GM21515 (cell line): ENCODE measurements around the gene KLK15.
"Not testable (repeated sequence)": the region's sequence is repeated elsewhere in the genome, so short reads cannot be mapped to it uniquely, and the experiment has no call there.

ENCODE experiments used
- ATAC-seq: cut with Tn5 transposase; IDR thresholded peaks from one replicate; pipeline ENCODE4 v1.9.1; 2021; ENCODE audit not compliant: unreplicated experiment

Gene KLK15

DNA sequence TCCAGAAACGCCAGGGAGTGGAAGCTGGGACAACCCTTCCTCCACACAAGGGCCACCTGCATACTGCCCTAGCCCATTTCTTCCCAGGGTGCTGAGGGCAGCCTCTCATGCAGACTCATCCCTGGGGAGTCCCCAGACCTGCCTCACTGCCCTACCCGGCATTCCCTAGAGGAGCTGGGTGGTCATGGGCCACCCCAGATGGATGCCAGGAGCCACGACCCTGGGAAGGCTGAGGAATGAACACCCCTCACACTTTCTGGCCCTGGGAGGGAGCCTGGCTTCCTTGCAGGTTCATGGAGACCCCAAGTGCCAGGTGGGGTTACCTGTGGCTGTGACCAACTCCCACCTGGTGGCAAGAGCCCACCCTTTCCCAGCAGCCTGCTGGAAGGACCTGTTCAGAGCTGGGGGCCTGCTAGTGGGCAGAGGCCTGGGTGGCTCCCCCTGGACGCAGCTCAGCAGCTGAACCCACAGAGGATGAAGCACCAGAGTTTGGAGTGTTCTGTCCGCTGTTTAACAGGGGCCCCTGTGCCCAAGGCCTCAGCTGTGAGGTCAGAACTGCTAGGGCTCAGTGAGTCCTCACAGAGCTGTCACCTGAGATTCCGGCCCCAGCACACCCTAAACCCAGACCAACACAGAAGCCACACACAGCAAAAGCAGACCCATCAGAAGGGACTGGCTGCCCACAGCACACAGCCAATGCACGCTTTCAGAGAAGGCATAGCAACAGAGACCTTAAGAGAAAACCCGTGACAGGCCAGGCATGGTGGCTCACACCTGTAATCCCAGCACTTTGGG lies 36.5 kb downstream of the KLK15 start:
- no peak for ATAC-seq

GRCh38 chr19:50796128-50796633 lies 37.2 kb downstream of the KLK15 start:
- ATAC-seq: no peak

DNA sequence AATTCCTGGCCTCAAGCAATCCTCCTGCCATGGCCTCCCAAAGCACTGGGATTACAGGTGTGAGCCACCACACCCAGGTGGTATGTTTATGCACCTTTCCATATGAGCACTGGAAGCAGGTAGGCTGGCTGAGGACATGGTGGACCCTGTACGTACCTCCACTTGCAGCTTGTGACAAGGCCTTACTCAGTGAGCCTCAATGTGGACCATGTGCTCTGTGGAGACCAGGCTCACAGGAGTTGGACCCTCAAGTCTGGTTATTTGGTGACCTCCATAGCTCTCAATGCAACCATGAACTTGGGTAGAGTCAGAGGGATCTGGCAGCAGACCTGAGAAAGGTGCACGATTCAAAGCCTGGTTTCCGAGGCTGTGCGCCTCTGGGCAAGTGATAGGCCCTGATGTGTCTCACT lies 37.7 kb downstream of the KLK15 start:
- no peak for ATAC-seq

DNA sequence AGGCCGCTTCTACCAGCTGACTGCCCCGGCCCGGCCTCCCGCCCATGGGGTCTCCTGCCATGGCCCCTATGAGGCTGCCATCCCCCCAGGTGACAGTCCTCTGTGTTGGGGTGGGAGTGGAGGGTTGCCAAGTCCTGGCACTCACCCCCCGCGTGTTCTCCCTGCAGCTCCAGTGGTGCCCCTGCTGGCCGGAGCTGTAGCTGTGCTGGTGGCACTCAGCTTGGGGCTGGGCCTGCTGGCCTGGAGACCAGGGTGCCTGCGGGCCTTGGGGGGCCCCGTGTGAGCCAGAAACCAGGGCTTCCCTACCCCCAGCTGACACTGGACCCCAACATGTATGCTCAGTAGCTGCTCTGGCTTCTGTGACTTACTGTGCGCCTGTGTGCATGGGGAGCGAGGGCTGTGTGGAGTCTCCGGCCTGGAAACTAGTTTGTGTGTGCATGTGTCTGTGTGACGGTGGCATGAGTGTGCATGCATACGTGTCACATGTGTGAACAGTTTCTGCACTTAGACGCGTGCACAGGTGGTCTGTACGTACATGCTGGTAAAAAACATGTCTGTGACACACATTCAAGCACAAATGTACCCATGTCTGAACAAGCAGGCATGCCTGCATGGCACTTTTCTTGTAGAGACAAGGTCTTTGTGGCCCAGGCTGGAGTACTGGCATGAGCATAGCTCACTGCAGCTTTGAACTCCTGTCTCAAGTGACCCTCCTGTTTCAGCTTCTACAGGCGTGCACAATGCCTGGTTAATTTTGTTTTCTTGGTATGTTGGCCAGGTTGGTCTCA lies 38.3 kb downstream of the KLK15 start:
- no peak for ATAC-seq

- no peak for ATAC-seq
Measured at GRCh38 chr19:50794074-50794875, 39.1 kb downstream of the KLK15 start.

DNA sequence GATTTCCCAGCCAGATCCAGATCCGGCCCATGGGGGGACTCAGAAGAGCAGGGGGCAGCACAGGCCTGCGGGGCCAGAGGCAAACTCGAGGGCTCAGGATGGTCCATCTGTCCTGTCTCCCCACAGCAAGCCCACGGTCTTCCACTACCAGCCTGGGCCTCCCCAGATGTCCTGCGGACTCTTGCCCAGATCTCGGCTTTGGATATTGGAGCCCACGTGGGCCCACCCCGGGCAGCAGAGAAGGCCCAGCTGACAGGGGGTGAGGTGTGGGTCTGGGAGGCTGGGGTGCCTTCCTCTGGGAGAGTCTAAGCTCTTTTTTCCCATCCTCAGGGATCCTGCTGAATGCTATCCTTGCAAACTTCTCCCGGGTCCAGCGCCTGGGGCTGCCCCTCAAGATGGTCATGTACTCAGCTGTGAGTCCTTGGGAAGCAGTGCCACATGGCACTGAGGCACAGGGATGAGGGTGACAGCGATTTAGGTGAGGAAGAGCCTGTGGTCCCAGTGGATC lies 39.8 kb downstream of the KLK15 start:
- ATAC-seq: no peak

GRCh38 chr19:50792272-50793250 lies 40.8 kb downstream of the KLK15 start:
- ATAC-seq: no peak

DNA sequence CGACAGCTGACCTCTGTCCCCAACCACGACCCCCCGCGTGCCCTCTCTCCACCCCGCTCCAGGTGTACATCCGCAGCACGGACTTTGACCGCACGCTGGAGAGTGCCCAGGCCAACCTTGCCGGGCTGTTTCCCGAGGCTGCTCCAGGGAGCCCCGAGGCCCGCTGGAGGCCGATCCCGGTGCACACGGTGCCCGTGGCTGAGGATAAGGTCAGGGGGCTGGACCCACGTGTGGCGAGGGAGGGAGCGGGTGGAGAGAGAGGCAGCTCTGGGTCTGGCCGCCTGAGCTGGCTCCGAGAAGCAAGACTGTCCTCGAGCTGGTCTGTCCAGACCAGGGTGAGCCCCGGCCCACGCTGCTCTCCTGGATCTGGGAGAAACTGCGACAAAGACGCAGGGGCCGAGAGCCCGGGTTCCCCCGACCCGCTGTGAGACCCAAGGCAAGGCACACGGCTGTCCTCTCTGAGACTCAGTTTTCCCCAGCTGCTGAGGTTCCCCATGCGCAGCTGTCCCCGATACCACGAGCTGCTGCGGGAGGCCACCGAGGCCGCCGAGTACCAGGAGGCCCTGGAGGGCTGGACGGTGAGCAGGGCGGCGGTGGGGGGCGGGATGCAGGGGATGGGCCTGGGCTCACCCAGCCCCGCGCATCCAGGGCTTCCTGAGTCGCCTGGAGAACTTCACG lies 41.6 kb downstream of the KLK15 start:
- no peak for ATAC-seq

GRCh38 chr19:50790922-50791467 lies 42.4 kb downstream of the KLK15 start:
- no peak for ATAC-seq

GRCh38 chr19:50790396-50790795 lies 43.0 kb downstream of the KLK15 start, which contains the start of gene ACP4:
TSS of gene ACP4 (plus strand) at chr19:50790415. CDS start at chr19:50790415, 0 bp downstream.
- ATAC-seq: no peak

- ATAC-seq: no peak
Measured at GRCh38 chr19:50785329-50785728, 48.0 kb downstream of the KLK15 start.

- ATAC-seq: no peak
Measured at GRCh38 chr19:50784710-50785109, 48.7 kb downstream of the KLK15 start.

- not testable (repeated sequence) for ATAC-seq
Measured at GRCh38 chr19:50783848-50784152, 49.6 kb downstream of the KLK15 start.

DNA sequence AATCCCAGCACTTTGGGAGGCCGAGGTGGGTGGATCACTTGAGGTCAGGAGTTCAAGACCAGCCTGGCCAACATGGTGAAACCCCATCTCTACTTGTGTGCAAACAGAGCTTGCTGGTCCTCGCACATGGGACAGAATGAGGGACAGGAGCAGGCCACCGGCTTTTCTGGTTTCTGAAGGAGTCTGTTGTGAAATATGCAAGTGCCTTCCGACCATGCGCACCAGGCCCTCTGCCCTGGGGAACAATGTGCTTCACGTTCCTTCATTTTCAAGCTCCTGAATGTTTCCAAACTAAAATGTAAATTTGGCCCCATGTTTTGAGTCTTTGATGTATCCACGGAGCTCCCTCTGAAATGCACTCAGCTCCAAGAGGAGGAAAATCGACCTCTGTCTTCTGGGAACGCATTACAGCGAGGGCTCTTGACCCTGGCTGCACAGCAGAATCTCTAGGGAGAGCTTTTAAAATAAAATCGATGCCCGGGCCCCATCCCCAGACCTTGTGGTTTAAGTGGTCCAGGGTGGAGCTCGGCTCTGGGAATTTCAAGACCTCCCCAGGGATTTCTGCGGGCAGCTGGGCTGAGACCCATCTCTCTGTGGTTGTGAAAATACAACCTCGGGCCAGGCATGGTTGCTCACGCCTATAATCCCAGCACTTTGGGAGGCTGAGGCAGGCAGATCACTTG lies 52.5 kb downstream of the KLK15 start:
- ATAC-seq: no peak

- ATAC-seq: no peak
Measured at GRCh38 chr19:50779504-50780457, 53.6 kb downstream of the KLK15 start.

GRCh38 chr19:50778906-50779430 lies 54.4 kb downstream of the KLK15 start:
- ATAC-seq: no peak

GRCh38 chr19:50777830-50778303 lies 55.5 kb downstream of the KLK15 start:
- ATAC-seq: no peak
